Fibroblast of upper back skin (primary cell): ENCODE data around the gene RABGAP1L.

Experiments used
- DNase-seq: peaks from one replicate; pipeline ENCODE4 v3.0.0-alpha.2; 2013

The RABGAP1L gene

DNA sequence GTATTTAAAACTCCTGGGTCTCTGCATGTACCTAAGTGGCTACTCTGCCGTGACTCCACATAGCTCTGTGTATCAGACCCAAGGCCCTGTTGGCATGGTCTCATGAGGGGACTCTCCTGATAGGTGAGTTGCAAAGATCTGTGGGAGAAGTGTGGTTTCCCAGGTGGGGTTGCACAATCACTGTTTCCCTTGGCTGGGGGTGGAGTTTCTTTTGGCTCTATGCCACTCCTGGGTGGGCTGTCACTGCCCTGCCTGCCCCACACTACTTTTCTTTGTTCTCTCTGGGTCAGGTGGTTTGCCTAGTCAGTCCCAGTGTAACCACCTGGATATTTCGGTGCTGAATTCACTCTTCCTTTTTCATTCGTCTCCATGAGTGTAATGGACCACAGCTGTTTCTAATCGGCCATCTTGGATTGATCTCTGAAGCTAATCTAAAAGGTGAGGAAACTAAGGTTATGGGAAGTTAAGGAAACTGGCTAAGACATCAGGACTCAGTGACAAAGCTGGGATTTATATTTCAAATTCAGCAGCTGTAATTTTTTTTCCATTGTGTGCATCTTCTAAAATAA lies 743.3 kb downstream of the RABGAP1L start:
- DNase-seq, result no peak

DNA sequence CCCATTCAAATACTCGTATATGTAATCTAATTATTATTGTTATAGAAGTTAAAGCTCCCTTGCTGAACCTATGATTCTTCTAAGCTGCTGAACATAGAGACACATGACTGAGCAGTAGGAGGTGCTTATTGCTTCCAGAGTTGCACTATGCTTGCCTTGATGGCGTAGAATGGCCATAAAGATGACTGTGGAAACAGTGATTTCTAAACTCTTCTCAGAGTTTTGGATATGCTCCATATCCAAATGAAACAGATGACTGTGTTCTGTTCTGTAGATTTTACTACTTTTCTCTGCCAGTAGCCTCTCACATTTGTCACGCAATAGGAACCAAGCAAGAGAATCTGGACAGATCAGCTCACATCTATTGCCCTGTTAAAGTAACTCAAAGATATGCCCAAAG lies 752.3 kb downstream of the RABGAP1L start:
- no peak for DNase-seq

DNA sequence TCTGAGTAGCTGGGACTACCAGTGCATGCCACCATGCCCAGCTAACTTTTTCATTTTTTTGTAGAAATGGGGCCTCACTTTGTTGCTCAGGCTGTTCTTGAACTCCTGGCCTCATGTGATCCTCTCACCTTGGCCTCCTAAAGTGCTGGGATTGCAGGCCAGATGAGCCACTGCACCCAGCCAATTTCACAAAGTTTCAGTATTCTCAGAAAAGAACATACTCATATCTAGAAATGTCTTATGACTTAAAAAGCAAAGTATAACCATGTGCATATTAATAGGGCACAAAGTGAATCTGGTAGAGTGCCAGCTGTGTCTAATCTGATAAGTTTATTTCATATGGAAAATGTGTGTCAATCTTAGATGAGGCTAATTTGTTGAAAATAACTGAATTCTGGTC lies 752.9 kb downstream of the RABGAP1L start:
- no peak for DNase-seq

DNA sequence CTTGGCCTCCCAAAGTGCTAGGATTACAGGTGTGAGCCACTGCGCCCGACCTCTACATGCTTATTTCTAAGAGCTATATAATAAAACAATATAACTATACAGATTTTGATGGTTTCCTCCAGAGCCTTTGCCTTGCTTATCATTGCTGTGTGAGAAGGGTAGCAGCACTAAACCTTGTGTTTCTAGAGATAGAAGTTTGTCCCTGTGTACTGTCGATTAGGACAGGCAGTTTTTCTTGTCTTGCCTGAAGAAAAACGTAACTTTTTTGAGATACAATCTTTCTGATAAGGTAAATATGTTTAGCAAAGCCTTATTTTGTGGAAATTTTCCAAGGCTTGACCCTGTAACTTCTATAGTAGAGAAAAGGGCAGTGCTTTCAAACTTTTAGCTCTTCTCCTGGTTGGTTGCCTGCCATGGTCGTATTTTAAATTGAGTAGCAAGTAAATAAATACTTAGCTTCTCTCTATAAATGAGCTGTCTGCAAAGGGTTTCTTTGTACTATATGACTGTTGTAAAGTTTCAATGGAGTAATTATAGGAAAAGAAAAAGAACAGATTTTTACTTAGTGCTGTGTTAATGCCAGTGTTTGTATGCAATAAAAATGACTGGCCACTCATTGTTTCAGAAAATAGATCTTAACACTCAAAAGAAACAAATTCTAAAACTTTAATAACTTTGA lies 754.0 kb downstream of the RABGAP1L start:
- DNase-seq, result no peak

DNA sequence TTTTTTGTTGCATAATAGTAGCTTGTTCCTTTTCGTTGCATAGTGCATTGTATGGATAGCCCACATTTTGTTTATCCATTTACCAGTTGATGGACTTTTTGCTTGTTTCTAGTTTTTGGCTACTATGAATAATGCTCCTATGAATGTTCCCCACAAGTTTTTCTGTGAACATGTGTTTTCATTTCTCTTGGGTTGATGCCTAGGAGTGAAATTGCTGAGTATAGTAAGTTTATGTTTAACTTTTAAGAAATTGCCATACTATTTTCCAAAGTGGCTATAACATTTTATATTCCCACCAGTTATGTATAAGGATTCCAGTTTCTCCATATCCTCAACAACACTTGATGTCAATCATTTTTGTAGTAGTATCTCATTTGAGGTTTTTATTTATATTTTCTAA lies 755.7 kb downstream of the RABGAP1L start:
- no peak for DNase-seq

DNA sequence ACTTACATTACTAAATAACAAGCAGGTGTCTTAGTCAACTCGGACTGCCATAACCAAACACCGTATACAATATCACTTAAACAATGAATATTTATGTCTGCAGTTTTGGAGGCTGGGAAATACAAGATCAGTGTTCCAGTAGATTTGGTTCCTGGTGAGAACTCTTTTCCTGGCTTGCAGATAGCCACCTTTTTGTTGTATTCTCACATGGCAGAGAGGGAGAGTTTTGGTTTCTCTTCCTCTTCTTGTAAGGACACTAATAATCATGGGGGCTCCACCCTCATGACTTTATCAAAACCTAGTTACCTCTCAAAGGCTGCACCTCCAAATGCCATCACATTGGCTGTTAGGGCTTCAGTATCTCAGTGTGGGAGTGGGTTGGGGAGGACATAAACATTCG lies 757.5 kb downstream of the RABGAP1L start:
- DNase-seq, result no peak

DNA sequence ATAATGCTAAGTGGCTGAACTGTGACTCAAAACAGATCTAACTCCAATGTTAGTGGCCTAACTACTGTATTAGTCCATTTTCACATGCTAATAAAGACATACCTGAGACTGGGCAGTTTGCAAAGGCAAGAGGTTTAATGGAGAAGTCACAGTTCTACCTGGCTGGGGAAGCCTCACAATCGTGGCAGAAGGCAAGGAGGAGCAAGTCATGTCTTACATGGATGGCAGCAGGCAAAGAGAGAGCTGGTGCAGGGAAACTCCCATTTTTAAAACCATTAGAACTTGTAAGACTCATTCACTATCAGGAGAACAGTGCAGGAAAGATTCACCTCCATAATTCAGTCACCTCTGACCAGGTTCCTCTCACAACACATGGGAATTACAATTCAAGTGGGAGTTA lies 760.8 kb downstream of the RABGAP1L start:
- no peak for DNase-seq

DNA sequence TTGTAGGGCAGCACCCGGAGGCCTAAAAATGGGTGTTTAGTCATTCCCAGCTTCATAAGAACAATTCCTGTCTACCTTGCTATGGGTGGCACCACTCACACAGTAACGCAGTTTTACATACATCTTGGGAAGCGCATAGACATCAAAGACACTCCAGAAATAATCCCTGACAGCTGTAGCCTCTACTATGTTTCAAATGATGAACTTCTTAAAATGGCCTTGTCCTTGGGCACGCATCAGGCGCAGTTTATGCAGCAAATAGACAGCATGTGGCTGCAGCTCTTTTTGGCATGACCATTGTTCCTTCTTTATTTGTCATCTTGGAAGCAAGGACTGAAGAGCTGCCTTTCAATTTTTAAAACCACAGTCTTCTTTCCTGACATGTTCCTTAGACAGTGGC lies 762.8 kb downstream of the RABGAP1L start:
- no peak for DNase-seq

DNA sequence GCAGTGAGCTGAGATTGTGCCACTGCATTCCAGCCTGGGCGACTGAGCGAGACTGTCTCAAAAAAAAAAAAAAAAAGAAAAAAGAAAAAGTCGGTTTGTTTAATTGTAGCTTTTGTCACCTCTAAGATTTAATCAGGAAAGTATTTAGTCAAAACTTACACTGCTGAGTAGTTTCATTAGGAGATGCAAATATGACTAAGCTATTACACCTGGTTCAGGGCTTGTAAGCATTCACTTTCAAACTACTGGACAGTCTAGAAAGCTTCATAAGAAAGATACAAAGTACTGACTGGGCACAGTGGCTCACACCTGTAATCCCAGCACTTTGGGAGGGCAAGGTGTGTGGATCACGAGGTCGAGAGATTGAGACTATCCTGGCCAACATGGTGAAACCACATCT lies 764.5 kb downstream of the RABGAP1L start:
- no peak for DNase-seq

DNA sequence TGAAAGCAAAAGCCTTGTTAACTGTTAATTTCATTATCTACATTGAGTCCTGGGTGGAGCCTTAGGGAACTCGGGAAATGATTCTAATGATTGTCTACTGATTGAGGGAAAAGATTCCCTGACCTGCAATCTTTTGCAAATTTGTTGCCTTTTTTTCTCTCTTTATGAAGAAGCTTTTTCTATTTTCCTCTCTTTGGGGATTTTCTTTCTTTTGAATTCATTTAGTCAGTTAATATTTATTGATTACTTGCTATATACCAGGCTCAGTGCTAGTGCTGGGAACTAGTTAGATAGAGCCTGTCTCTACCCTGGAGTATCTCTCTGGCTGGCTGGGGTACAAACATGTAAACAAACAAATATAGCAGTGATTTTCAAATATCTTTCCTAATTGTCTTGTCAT lies 769.2 kb downstream of the RABGAP1L start:
- DNase-seq, result no peak

DNA sequence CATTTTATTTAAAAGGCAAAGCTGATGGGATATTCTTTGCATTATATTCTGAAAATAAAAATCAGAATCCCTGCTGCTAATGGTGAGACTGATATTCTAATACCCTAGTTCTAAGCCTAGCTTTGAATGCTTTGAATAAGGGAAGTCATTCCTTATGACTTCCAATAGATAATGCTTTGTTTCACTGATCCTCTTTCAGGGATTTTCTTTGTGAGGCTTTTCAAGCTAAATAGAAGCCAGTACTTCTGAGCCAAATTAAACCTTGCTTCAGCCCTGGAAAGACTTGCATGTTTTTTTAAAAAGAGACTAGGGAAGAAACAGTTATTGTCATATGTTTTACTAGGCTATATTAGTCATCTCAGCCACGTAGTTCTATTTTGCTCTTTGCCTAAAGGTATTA lies 771.9 kb downstream of the RABGAP1L start:
- no peak for DNase-seq

DNA sequence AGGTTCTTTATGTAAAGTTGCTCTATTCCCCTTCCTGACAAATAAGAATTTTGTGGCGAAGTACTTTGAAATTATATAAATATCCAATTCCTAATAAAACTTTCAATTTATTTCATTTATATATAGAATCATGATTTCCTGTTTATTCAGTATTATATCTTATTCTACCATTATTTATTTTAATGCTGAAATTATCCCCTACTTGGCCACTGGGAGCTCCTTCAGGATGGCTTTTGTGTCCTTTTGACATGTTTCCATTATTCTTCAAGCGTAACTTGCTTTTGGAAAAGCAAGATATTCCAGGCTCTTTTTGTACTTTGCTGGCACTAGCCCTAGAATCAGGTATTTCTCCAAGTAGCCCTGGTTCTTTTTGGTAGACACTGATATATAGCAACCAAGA lies 773.3 kb downstream of the RABGAP1L start:
- DNase-seq, result no peak

DNA sequence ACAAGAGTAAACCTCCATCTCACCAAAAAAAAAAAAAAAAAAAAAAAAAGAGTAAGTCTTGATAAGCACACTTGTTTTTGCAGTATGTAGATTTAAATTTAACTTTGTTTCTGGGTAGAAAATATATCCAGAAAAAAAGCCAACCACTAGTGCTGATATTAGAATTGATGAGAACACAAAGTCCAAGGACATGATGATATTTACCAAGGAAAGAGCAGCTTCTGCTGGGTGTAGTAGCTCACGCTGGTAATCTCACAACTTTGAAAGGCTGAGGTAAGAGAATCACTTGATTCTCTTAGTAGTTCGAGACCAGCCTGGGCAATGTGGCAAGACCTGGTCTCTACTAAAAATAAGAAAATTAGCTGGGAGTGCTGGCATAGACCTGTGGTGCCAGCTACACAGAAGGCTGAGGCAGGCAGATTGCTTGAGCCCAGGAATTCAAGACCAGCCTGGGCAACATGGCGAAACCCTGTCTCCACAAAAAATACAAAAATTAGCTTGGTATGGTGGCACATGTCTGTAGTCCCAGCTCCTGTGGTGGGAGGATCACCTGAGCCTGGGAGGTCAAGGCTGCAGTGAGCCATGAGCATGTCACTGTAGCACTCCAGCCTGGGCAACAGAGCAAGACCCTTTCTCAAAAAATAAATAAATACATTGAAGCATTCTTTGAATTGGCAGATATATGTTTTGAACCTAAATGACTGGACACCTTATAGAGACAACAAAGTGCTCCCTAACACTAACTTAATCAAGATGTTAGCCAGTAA lies 776.8 kb downstream of the RABGAP1L start:
- DNase-seq, result no peak

DNA sequence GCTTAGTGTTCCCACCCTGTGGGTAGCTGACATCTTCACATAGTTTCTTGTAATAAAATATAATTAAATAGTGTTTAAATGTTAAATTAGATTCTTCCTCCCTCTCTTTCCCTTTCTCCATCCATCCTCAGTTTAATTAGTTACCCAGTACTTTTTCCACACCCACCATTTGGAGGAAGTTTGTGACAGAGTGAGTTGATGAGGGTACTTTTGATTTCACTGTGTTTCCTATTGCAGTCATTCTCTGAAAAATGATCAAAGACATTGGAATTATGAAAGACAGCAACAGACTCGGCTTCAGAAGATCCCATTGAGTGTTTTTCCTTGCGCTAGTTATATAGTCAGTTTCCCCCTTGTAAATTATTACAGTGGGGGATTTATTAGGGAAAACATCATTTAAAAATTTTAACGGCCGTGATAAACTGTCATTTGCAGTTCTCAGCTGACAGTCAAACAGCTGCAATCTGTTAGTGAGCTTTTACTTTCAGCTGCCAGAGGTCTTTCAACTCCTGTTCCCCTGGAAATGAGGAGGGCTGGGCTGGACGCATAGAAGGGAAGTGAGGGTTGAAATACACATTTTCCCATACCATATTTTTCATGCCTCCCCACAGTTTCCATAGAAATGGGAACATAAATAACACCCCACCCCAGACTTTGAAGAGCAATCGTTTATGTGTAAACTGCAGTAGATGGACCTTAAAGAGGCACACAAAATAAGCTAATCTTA lies 779.1 kb downstream of the RABGAP1L start:
- DNase-seq, result no peak

DNA sequence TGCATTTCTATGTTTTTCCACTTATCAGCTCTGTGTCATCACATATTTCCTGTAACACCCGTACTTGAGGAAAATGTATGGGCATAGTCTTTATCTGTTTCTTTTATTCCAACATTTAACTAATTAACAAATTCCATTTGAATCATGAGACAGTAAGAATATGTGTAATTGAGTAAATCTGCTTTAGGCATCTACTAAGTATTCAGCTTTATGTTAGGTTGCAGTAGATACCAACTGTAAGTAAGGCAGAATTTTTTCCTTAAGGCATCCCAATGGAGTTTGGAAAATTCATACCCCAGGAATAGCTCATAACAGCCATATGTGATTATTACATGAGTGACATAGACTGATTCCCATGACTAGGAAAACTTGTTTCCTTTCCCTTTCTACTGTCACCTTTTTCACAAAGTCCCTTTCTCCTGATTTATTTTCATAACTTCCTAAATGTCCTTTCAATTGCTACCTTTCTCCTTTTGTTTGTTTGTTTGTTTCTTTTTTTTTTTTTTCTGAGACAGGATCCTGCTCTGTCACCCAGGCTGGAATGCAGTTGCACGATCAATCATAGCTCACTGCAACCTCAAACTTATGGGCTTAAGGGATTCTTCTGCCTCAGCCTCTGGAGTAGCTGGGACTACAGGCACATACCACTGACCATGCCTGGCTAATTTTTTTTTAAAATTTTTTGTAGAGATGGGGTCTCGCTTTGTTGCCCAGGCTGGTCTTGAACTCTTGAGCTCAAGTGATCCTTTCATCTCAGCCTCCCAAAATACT lies 780.6 kb downstream of the RABGAP1L start:
- no peak for DNase-seq

DNA sequence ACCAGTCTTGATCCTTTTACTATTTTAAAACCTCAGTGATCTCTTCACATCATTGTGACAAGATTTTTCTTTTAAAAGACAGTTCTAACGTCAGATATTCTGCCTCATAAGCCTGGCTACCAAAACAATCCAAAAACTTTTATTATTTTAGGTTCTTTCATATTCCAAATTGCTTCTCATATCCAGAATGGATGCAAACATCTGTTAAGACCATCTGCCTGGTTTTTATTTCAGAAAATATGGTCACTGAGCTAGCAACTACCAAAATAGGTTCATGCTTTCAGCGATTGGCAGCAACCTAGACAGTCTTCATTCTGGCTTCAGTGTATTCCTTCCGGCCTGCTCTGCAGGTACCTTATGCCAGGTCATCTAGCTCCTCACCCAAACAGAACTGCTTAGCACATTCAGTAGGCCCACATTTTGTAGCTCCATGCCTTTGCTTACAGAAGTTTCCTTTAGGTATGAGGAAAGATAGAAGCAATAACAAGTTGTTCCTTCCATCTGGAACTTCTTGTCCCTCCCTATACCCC lies 781.4 kb downstream of the RABGAP1L start:
- no peak for DNase-seq

DNA sequence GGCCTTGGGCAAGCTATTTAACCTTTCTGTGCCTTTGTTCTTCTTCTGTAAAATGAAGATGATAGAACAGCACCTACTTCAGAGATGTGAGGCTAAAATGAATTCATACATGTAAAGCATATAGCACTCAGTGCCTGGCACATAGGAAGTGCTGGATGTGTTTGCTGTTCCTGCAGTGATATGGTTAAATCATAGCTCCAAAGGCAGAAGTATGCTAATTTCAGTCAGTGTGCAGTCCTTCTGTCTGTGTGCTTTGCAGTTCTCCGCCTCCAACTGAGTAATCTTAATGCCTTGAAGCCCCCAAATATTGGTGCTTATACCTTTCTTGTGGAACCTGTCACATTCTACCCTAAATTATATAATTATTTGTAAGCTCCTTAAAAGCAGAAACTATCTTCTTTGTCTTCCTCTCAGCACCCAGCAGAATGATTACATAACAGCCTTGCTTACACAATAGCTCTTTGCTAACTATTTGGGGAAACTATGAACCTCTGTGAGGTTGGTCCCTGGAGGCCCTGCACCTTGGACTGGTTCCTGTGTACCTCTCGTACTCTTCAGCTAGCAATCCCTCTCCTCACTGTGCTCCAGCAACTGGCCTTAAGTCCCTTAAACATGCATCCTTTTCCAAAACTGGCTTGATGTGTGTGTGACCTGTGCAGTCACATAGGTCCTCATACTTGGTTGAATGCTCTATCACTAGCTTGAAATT lies 783.4 kb downstream of the RABGAP1L start:
- DNase-seq, result no peak

DNA sequence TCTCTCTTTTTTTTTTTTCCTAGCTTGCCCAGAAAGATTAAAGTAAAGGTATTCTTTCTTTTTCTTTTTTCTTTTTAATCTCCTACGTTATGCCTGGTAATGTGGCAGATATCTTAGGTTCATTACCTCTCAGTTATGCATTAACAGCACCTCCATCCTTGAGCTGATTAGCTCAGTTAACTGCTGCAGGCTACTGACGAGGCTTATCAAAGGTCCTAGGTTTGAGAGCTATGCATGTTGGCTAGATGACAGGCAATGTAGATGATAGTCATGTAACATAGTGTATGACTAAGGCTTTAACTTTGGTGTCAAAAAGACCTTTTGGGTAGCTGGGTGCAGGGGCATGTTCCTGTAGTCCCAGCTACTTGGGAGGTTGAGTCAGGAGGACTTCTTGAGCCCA lies 786.7 kb downstream of the RABGAP1L start:
- no peak for DNase-seq

DNA sequence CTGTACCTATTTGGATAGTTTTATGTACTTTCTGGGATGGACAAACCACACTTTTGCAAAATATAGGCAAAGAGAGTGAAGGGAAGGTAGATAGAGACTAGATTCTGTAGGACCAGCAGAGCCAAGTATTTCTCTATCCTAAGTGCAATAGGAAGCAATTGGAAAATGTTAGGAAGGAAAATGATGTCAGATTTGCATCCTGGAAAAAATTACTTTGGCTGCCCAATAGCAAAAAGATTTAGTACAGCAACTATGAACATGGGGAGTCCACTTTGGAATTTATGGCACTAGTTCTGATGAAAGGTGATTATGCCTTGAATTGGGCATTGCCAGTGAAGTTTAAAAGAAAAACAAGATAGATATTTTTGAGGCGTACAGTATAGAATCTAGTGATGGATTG lies 789.7 kb downstream of the RABGAP1L start:
- no peak for DNase-seq

DNA sequence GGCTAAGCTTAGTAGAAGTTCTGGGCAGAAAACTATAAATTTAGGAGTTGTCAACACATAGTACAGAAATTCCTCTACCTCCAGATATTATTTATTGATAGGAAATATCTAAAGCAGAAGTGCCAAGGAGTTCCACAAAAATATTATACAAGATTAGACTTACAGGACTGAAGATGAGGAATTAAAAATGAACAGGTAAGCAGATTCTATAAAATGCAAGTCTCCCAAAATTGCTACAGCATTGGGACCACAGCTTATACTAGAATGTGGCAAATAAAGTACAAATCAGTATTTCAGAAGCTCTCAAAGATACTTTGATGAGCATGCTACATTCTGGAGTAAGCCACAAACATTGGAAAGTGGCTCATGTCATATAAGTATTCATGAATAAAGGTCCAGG lies 790.3 kb downstream of the RABGAP1L start:
- no peak for DNase-seq

DNA sequence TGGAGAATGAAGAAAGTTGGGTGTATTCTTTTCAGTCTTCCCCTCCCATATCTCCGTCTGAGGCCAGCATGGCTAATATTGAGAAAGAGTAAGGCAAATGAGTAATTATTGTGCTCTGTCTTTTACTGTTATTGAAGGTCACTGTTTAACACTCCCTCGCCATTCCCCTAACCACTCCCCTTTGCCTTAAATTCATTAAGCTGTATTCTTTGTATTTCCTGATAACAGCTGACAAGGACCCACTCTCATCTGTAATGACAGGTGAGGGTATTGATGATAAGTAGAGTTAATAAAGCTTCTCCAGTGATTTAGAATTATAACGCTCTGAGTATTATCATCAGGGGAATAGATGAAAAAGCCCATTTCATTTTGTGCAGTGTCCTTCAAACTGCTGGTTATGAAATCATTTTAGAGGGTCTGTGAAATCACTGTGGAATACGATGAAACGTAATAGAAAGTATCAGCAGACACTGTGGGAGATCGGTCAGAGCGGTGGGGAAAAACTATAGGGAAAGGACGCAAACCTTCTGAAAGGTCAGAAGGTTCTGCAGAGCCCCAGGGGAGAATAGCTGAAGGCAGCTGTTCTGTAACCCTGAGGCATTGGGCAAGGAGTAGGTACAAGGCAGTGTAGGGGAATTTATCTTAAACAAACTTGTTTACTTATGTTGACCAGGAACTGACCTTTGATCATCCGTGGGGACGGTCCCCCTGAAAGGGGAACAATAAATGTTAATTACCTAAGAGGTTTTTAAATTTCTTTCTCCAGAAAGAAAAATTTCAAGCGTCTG lies 794.2 kb downstream of the RABGAP1L start:
- DNase-seq, result no peak
